GM12878 (cell line): ENCODE results near the gene WWTR1. TPM values are rescaled to one million over a fixed set of nuclear protein-coding genes. Genes with fewer than 3 reads are reported as not detected.

ENCODE experiments used
- CHD2 ChIP-seq: IDR thresholded peaks from 2 replicates; pipeline ENCODE4 v1.6.1; 2011; ENCODE audit warnings: low read depth, low read length, improper control_type of control experiment, borderline replicate concordance
- CHD4 ChIP-seq: fragments of 200-600 bp; sonication (generic); IDR thresholded peaks from 2 replicates; pipeline ENCODE4 v1.6.1; 2016; ENCODE audit warnings: mild to moderate bottlenecking
- CTCF ChIP-seq, 3 experiments: IDR thresholded peaks in 2 of 3; conservative IDR thresholded peaks in 1 of 3; 2 replicates each; pipeline ENCODE4 v1.5.1; 2011; ENCODE audit warnings: low read depth in 3 of 3, low read length in 3 of 3, mild to moderate bottlenecking in 3 of 3, control low read depth in 2 of 3, moderate library complexity in 2 of 3, inconsistent platforms in 1 of 3, mixed read lengths in 1 of 3; ENCODE audit not compliant: control insufficient read depth in 2 of 3, insufficient read depth in 1 of 3; ENCODE audit errors: extremely low read depth in 1 of 3
- FOXM1 ChIP-seq: IDR thresholded peaks from 2 replicates; pipeline ENCODE4 v1.6.1; 2012; ENCODE audit warnings: low read depth, mild to moderate bottlenecking, inconsistent platforms, low read length, moderate library complexity
- LARP7 ChIP-seq: fragments of 450-650 bp; IDR thresholded peaks from 2 replicates; pipeline ENCODE4 v1.6.1; 2017; ENCODE audit warnings: mild to moderate bottlenecking
- MYC ChIP-seq: IDR thresholded peaks from 2 replicates; pipeline ENCODE4 v1.6.1; 2011; ENCODE audit warnings: mild to moderate bottlenecking, low read length, moderate library complexity, inconsistent platforms; ENCODE audit not compliant: insufficient read depth, insufficient replicate concordance, insufficient read length, severe bottlenecking
- PKNOX1 ChIP-seq: fragments of 450-650 bp; IDR thresholded peaks from 2 replicates; pipeline ENCODE4 v1.6.1; 2016; ENCODE audit warnings: mild to moderate bottlenecking
- RAD21 ChIP-seq: IDR thresholded peaks from 2 replicates; pipeline ENCODE4 v1.6.1; 2011; ENCODE audit warnings: mild to moderate bottlenecking, low read depth, low read length, moderate library complexity; ENCODE audit not compliant: insufficient read depth
- RB1 ChIP-seq: fragments of 450-650 bp; formaldehyde crosslinking; IDR thresholded peaks from 2 replicates; pipeline ENCODE4 v1.6.1; 2017; ENCODE audit warnings: mild to moderate bottlenecking, borderline replicate concordance
- RELB ChIP-seq: fragments of 450-650 bp; IDR thresholded peaks from 2 replicates; pipeline ENCODE4 v1.6.1; 2017; ENCODE audit warnings: low read depth, mild to moderate bottlenecking, moderate library complexity
- SMC3 ChIP-seq: IDR thresholded peaks from 2 replicates; pipeline ENCODE4 v1.6.1; 2011; ENCODE audit warnings: low read length, improper control_type of control experiment, borderline replicate concordance
- YY1 ChIP-seq: IDR thresholded peaks from 2 replicates; pipeline ENCODE4 v1.6.1; 2011; ENCODE audit warnings: low read depth, mild to moderate bottlenecking, low read length
- ZBTB40 ChIP-seq: fragments of 450-650 bp; IDR thresholded peaks from 2 replicates; pipeline ENCODE4 v1.6.1; 2016; ENCODE audit warnings: mild to moderate bottlenecking, moderate library complexity, borderline replicate concordance
- ZNF384 ChIP-seq: IDR thresholded peaks from 2 replicates; pipeline ENCODE4 v1.6.1; 2012; ENCODE audit warnings: low read depth, mild to moderate bottlenecking, low read length, improper control_type of control experiment, borderline replicate concordance
- polyA plus RNA-seq, 11 experiments: library from polyadenylated mRNA; depleted of rRNA in 4 of 11; unstranded in 6 of 11; stranded (reverse) in 5 of 11; fragments of >200 nt; fragmentation: Nextera tagmentation in 4 of 11; fragmentation: Illumina TruSeq in 1 of 11; extraction: Ambion mirVana in 4 of 11; extraction: Trizol in 1 of 11; gene quantifications; 1 replicate in 1 of 11; 2 replicates in 10 of 11; pipeline versions ENCODE4 v1.2.1 to v1.2.3, GENCODE V29; 2011 to 2016; ENCODE audit warnings: inconsistent platforms in 2 of 11, missing spikeins in 2 of 11, low read depth in 1 of 11
- total RNA-seq, 4 experiments: library from RNA; depleted of rRNA in 3 of 4; stranded (reverse); fragments of >200 nt in 3 of 4; fragmentation: Illumina TruSeq in 1 of 4; extraction: Trizol in 1 of 4; gene quantifications; 2 replicates each; pipeline versions ENCODE4 v1.2.1 to v1.2.3, GENCODE V29; 2013 to 2021

The WWTR1 gene
- total and polyA plus RNA-seq, 10 of the 15 experiments (the other 5 are each of a cell fraction or from before 2014, with no cell fraction given): 2.5 to 18.5 (median 5.8) TPM

GRCh38 chr3:149512073-149512782 is 145.6 kb downstream of the WWTR1 start (continued):
- TF ChIP-seq ZNF384: peak; percentile 47; the same call in 1 of the 2 replicates
- peak; percentile 66 for TF ChIP-seq SMC3
- TF ChIP-seq RB1: no peak
- no peak for TF ChIP-seq MYC
- no peak for TF ChIP-seq RELB
- no peak for TF ChIP-seq CHD4
- TF ChIP-seq FOXM1: 0 out of 2 replicates have a peak, but pooled peaks have one; percentile 28
- peak; percentile 84 for TF ChIP-seq ZBTB40
- peak; percentile 81 to 85 (median 84); a peak in 5 of 6 replicates for TF ChIP-seq CTCF (IDR thresholded peaks at IDR 0.05 in 2 of 3, conservative IDR thresholded peaks at IDR 0.05 in 1 of 3; ENCODE audit: control insufficient read depth in 2 of 3, extremely low read depth in 1 of 3, insufficient read depth in 1 of 3, low read depth in 3 of 3, low read length in 3 of 3)
- 0 out of 2 replicates have a peak, but pooled peaks have one; percentile 25 for TF ChIP-seq CHD2
- TF ChIP-seq LARP7: no peak
- no peak for TF ChIP-seq PKNOX1
- TF ChIP-seq RAD21: peak; percentile 93
- peak; percentile 68; the same call in 1 of the 2 replicates for TF ChIP-seq YY1
